WTC11 (cell line): ENCODE results near the gene SLC25A27.

Experiments used
- CTCF ChIP-seq: fragments of 200-600 bp; IDR thresholded peaks from 2 replicates; pipeline ENCODE4 v1.8.0; 2022; ENCODE audit warnings: antibody characterized with exemption
- MAX ChIP-seq: sonication (generic); formaldehyde crosslinking; IDR thresholded peaks from 2 replicates; pipeline ENCODE4 v1.8.0; 2022; ENCODE audit warnings: mild to moderate bottlenecking, missing genetic modification reagents
- USF2 ChIP-seq: sonication (generic); formaldehyde crosslinking; IDR thresholded peaks from 2 replicates; pipeline ENCODE4 v1.8.1; 2023; ENCODE audit warnings: mild to moderate bottlenecking, missing genetic modification reagents, moderate library complexity

GRCh38 chr6:46676604-46677313, 24.0 kb downstream of the SLC25A27 start:
- TF ChIP-seq USF2 (CRISPR knock-in tag) = no peak
- no peak for TF ChIP-seq CTCF
- TF ChIP-seq MAX (CRISPR knock-in tag) = no peak
